Neural progenitor cell (in vitro differentiated cells): ENCODE measurements around the gene GCSH.

Experiments
- EZH2phosphoT487 ChIP-seq: fragments of 200-600 bp; sonication (generic); IDR thresholded peaks from 2 replicates; pipeline ENCODE4 v1.6.1; 2017; ENCODE audit warnings: antibody characterized with exemption
- TF ChIP-seq, protein P1 (sequence below): fragments of 200-600 bp; sonication (generic); IDR thresholded peaks from 2 replicates; pipeline ENCODE4 v1.5.1; 2017; ENCODE audit warnings: antibody characterized with exemption, mild to moderate bottlenecking

DNA sequence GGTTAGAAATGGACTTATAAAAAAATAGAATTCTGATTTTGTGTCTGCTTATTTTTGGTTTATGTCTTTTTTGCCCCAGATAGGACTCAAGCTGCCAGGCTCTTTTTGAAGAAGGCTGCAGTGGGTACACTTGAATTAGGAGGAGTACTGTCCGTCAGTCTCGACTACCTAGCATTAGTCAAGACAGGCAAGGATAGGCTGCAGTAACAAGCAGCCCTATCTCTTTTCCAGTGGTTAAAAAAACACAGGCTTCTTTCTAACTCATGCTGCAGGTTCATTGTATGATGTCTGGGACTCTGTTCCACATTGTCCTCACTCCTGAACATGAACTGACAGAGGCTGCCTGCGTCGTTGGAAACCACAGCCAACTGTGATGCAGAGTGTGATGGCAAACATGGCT is 27.1 kb downstream of the GCSH start:
- TF ChIP-seq, protein P1, sequence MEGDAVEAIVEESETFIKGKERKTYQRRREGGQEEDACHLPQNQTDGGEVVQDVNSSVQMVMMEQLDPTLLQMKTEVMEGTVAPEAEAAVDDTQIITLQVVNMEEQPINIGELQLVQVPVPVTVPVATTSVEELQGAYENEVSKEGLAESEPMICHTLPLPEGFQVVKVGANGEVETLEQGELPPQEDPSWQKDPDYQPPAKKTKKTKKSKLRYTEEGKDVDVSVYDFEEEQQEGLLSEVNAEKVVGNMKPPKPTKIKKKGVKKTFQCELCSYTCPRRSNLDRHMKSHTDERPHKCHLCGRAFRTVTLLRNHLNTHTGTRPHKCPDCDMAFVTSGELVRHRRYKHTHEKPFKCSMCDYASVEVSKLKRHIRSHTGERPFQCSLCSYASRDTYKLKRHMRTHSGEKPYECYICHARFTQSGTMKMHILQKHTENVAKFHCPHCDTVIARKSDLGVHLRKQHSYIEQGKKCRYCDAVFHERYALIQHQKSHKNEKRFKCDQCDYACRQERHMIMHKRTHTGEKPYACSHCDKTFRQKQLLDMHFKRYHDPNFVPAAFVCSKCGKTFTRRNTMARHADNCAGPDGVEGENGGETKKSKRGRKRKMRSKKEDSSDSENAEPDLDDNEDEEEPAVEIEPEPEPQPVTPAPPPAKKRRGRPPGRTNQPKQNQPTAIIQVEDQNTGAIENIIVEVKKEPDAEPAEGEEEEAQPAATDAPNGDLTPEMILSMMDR = no peak
- TF ChIP-seq EZH2phosphoT487 = no peak
